DMS153 treated with DMSO at 0.1 percent for 48 hours (cell line): Measurements from ENCODE around the gene DNAAF5.
A peak's percentile ranks its signal among the peaks of the same experiment; 100 is the strongest.

ENCODE experiments used
- DNase-seq: peaks from one replicate; lab custom pipeline; 2025; ENCODE audit not compliant: unreplicated experiment; lab: John Stamatoyannopoulos, UW

The DNAAF5 gene

GRCh38 chr7:832167-832967 lies 105.9 kb downstream of the DNAAF5 start, which contains the start of gene SUN1:
Gene SUN1, plus strand, starts transcription at chr7:832476. Its CDS starts 49 bp downstream, at chr7:832525.
- peak; percentile 84 for DNase-seq

- DNase-seq = no peak
Measured at GRCh38 chr7:832968-833424, 106.5 kb downstream of the DNAAF5 start.

GRCh38 chr7:833601-834258 lies 107.2 kb downstream of the DNAAF5 start:
- DNase-seq = no peak

GRCh38 chr7:834277-834676 lies 107.8 kb downstream of the DNAAF5 start:
- DNase-seq = no peak

DNA sequence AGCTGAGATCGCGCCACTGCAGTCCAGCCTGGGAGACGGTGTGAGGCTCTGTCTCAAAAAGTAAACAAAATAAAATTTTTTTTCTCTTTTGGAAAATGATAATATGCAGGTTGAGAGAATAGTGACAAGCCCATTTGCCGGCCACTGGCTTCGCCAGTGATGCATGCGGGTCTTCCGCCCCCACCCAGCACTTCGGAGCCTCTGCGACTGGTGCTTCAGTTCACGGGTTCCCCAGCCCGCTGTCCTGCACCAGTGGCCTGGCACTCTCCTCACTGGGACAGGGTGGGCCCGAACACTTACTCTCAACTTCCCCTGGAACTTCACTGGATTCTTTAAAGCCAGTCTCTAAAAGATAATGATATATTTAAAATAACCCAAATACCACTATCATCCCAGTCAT lies 108.5 kb downstream of the DNAAF5 start:
- DNase-seq = no peak

DNA sequence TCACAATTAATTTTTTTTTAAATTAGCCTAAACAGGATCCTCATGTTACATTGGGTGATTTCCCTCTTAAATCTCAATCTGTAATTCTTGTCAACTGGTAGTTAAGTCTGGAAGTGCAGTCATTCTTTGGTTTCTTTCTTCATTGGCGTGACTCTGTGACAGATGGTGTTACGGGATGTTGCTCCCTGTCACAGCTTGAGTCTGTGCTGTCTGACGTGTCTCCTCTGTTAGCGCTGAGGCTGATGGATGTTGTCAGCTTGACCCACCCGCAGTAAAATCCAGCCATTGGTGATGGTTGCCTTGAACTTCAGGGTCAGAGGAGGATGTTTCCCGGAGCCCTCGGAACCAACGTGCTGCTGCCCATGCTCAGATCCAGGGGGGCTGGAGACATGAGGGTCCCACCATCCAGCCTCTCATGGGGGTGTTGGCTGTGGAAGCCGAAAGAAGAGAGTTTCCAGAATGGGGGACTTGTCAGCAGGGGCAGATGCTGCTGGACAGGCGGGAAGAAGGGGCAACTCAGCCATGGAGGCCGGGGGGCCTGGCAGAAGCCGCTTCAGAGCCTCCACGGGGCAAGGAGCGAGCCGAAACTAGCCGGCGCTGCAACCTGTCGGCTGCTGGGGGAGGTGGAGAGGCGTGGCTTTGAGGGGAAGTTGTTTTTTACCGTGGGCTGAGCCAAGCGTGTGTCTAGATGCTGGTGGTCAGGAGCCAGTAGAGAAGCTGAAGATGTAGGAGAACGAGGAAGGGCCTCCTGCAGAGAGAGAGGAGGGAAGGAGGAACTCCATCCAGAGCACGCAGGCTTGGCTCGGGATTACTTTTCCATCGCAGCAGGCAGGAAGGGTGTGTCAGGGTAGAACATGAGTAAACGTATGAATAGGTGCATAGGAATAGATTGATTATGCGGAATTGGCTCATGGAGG lies 109.2 kb downstream of the DNAAF5 start:
- DNase-seq = no peak
